Ishikawa (cell line): ENCODE results near the gene PDZRN3.

Experiments used
- CEBPB ChIP-seq: IDR thresholded peaks from 2 replicates; pipeline ENCODE4 v1.6.1; 2012
- CREB1 ChIP-seq: IDR thresholded peaks from 2 replicates; pipeline ENCODE4 v1.6.1; 2012; ENCODE audit warnings: low read depth
- EGR1 ChIP-seq: IDR thresholded peaks from 2 replicates; pipeline ENCODE4 v1.6.1; 2012
- EP300 ChIP-seq: IDR thresholded peaks from 2 replicates; pipeline ENCODE4 v1.6.1; 2012; ENCODE audit warnings: borderline replicate concordance
- FOXM1 ChIP-seq: IDR thresholded peaks from 2 replicates; pipeline ENCODE4 v1.6.1; 2012; ENCODE audit warnings: low read depth, borderline replicate concordance
- NFIC ChIP-seq: IDR thresholded peaks from 2 replicates; pipeline ENCODE4 v1.6.1; 2012
- RAD21 ChIP-seq: IDR thresholded peaks from 2 replicates; pipeline ENCODE4 v1.6.1; 2012; ENCODE audit warnings: low read depth
- TAF1 ChIP-seq: IDR thresholded peaks from 2 replicates; pipeline ENCODE4 v1.6.1; 2012; ENCODE audit warnings: low read depth, mild to moderate bottlenecking
- TCF12 ChIP-seq: IDR thresholded peaks from 2 replicates; pipeline ENCODE4 v1.6.1; 2012; ENCODE audit warnings: low read depth
- TEAD4 ChIP-seq: IDR thresholded peaks from 2 replicates; pipeline ENCODE4 v1.6.1; 2012
- USF1 ChIP-seq: IDR thresholded peaks from 2 replicates; pipeline ENCODE4 v1.6.1; 2012
- YY1 ChIP-seq: IDR thresholded peaks from 2 replicates; pipeline ENCODE4 v1.6.1; 2012; ENCODE audit warnings: low read depth
- ZBTB7A ChIP-seq: IDR thresholded peaks from 2 replicates; pipeline ENCODE4 v1.6.1; 2012; ENCODE audit warnings: low read depth
- TF ChIP-seq, protein P1 (sequence below): IDR thresholded peaks from 2 replicates; pipeline ENCODE4 v1.6.1; 2012
- TF ChIP-seq, protein P2 (sequence below): IDR thresholded peaks from 2 replicates; pipeline ENCODE4 v1.6.1; 2012; ENCODE audit warnings: low read depth, mild to moderate bottlenecking

PDZRN3 gene

GRCh38 chr3:73520931-73521461 is 103.7 kb downstream of the PDZRN3 start:
- TF ChIP-seq, protein P1, sequence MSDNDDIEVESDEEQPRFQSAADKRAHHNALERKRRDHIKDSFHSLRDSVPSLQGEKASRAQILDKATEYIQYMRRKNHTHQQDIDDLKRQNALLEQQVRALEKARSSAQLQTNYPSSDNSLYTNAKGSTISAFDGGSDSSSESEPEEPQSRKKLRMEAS = no peak
- TF ChIP-seq EGR1 (no peak), EP300 (no peak), RAD21 (no peak), NFIC (no peak), YY1 (no peak), TEAD4 (no peak), TCF12 (no peak), FOXM1 (no peak), TAF1 (no peak), USF1 (no peak), CEBPB (no peak)
- TF ChIP-seq, protein P2, sequence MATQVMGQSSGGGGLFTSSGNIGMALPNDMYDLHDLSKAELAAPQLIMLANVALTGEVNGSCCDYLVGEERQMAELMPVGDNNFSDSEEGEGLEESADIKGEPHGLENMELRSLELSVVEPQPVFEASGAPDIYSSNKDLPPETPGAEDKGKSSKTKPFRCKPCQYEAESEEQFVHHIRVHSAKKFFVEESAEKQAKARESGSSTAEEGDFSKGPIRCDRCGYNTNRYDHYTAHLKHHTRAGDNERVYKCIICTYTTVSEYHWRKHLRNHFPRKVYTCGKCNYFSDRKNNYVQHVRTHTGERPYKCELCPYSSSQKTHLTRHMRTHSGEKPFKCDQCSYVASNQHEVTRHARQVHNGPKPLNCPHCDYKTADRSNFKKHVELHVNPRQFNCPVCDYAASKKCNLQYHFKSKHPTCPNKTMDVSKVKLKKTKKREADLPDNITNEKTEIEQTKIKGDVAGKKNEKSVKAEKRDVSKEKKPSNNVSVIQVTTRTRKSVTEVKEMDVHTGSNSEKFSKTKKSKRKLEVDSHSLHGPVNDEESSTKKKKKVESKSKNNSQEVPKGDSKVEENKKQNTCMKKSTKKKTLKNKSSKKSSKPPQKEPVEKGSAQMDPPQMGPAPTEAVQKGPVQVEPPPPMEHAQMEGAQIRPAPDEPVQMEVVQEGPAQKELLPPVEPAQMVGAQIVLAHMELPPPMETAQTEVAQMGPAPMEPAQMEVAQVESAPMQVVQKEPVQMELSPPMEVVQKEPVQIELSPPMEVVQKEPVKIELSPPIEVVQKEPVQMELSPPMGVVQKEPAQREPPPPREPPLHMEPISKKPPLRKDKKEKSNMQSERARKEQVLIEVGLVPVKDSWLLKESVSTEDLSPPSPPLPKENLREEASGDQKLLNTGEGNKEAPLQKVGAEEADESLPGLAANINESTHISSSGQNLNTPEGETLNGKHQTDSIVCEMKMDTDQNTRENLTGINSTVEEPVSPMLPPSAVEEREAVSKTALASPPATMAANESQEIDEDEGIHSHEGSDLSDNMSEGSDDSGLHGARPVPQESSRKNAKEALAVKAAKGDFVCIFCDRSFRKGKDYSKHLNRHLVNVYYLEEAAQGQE = no peak

GRCh38 chr3:73516631-73517030 is 108.1 kb downstream of the PDZRN3 start:
- TF ChIP-seq YY1 = no peak
- TF ChIP-seq TEAD4 = no peak
- no peak for TF ChIP-seq RAD21
- no peak for TF ChIP-seq TAF1
- TF ChIP-seq TCF12 = no peak
- no peak for TF ChIP-seq CEBPB
- no peak for TF ChIP-seq ZBTB7A
- TF ChIP-seq USF1 = no peak
- TF ChIP-seq EP300 = no peak
- no peak for TF ChIP-seq FOXM1

- TF ChIP-seq CREB1 (no peak), TAF1 (no peak), YY1 (no peak), EP300 (no peak), TCF12 (no peak), FOXM1 (no peak), NFIC (no peak), TEAD4 (no peak), USF1 (no peak), CEBPB (no peak), RAD21 (no peak)
- TF ChIP-seq, protein P2 = no peak
- TF ChIP-seq, protein P1 = no peak
Observed at GRCh38 chr3:73513260-73513659, 111.5 kb downstream of the PDZRN3 start.

DNA sequence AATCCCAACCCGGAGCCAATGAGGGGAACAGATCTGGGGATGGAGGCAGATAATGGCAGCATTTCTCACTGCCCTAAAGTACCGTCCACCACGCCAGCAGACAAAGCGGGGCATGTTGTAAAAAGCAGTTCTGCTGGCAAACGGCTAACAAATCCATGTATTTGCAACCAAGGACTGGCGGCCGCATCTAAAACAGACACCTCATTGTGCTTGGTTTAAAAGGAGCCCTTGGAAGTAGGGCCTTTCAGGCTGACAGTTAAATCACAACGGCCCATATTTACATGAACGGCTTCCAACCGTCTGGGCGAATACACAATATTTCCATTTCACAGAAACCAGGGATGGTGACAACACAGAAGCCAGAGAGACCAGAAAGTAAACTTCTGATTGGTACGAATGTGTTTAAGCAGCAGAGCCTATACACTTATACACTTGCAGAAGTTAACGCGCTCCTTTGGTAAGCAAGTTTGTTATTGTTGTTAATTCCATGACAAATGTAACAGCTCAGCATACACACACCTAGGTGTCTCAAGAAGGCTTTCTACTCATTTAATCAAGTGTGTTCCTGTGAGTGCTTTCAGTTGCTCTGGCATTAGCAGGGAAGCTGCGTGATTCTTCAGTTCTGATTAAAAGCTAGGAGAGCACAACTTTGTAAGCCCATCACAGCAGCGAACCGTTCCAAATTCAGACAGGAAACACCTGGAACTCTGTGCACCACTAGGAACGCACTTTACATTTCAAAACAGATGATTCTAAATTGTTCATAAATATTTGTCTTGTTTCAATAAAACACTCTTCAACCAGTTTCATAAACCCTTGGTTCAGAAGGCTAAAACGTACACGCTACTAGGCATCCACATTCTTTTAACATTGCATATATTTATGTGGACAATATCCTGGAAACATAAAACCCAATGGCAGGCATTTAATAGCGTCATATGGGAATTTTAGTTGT is 112.9 kb downstream of the PDZRN3 start:
- TF ChIP-seq TCF12 (no peak), NFIC (no peak), EGR1 (no peak)

DNA sequence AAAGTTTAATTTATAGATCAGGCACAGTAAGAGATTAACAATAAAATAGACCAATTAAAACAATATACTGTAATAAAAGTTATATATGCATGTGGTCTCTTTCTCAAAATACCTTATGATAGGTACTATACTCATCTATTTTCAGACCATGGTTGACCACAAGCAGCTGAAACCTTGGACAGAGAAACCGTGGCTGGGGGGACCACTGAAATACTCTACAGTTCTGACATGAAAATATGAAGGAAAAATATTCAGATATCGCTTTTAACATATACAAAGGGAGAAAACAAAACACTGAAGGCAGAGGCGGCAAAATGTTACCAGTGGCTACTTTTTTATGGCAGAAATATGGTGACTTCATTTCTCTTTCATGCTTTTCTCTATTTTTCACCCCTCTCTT is 114.0 kb downstream of the PDZRN3 start:
- TF ChIP-seq, protein P1 = no peak
- TF ChIP-seq USF1 (no peak), TEAD4 (no peak), ZBTB7A (no peak), FOXM1 (no peak), TAF1 (no peak), YY1 (no peak), TCF12 (no peak), CREB1 (no peak), NFIC (no peak), EP300 (no peak), RAD21 (no peak), EGR1 (no peak), CEBPB (no peak)
- TF ChIP-seq, protein P2 = no peak
